HG02938 (cell line): ENCODE data around the gene GPRC5C.

Experiments
- ATAC-seq: cut with Tn5 transposase; IDR thresholded peaks from one replicate; pipeline ENCODE4 v1.9.1; 2021; ENCODE audit warnings: mild to moderate bottlenecking, moderate library complexity; ENCODE audit not compliant: unreplicated experiment

GPRC5C gene

DNA sequence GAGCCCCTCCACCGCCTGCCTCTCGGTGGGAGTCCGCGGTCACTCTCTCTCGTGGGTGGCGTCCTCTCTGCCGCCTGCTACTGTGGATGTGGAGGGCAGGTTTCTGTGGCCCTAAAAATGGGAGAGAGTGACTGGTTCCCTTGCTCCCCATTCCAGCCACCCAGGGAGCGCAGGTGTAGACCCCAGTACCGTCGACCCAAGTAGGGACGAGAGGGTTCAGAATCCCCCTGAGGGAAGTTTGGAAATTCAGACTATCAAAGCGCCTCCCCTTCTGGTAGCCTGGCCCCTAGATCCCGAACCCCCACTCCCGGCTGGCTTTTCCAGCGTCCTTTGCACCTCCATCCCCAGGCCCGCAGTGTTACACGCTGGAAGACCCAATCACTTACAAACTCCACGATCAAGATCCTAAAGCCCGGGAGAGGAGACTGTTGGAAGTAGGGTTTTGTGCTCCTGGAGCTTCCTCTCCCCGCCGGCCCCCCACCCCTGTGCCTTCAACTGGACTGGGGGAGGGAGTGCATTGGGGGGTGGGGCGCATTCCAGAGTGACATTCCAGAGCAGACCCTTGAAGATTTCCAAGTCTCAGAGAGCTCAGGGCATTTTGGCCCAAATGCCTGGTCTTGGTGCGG, 991 bp downstream of the GPRC5C start:
- ATAC-seq = no peak

DNA sequence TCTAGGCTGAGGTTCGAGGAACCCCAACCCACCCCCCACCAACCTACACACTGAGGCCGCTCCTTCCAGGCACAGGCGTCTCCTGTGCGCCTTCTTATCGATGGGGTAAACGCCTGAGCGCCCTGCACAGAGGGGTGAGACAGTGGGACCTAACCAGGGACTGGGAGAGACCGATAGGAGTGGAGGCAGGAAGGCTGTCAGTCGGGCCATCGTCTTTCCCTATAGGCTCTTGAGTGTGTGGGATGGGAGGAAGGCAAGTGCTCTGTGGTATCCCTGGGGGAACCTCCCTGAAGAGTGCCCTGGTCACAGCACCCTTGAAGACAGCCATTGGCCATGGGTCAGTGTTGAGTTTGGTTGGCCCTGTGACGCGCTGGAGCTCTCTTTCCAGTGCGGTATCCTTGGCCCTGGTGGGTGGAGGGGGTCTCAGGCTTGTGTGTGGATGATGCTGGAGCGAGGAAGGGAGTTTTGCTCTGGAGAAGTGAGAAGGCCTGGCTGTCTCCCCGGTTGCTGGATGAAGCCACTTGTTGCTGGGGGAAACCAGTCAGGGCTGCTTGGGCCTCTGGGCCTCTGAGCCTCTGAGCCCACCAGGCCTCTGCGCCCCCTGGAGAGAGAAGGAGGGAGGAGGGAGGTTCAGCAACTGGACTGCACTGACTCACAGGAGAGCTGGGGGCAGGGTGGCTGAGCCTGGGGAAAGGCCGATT, 1.7 kb downstream of the GPRC5C start:
- ATAC-seq = no peak

DNA sequence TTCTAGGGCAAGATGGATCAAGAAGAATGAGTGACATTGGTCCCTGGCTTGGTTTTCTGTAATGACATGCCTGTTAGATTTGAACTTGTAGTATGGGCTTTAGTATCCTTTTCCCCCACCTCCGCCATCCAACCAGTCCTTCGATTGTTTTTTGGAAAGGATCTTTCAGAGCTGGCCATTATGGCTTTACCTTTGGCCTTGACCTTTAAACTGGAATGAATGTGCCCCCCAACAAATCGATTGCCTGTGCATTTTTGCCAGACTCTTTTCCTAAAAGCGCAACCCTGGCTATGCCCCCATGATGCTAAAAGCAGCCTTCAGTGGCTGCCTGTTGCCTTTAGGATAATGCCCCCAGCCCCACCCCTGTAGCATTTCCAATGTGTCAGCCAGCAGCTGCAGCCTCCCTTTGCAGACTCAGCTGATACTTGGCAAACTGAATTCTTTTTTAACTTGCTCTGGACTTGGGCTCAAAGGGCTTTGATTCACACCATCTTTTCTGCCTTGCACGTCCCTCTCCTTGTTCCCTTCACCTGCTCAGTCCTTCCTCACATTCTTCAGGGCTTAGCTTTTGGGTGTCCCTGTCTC, 4.0 kb downstream of the GPRC5C start:
- no peak for ATAC-seq

DNA sequence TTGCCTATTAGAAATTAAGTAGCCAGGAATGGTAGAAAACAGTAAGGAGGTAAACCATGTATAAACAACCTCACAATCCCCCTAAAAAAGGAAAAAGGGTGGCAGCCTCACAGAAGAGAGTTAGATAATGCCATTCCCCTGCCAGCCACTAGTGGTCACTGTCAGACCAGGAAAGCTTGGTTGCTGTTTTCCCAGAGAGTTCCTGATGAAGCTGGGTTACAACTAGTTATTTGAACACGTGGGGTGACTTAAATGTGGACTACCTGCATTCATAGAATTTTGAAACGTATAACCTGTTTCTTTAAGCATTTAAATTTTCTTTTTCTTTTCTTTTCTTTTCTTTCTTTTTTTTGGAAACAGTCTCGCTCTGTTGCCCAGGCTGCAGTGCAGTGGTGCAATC, 5.8 kb downstream of the GPRC5C start:
- ATAC-seq = no peak

DNA sequence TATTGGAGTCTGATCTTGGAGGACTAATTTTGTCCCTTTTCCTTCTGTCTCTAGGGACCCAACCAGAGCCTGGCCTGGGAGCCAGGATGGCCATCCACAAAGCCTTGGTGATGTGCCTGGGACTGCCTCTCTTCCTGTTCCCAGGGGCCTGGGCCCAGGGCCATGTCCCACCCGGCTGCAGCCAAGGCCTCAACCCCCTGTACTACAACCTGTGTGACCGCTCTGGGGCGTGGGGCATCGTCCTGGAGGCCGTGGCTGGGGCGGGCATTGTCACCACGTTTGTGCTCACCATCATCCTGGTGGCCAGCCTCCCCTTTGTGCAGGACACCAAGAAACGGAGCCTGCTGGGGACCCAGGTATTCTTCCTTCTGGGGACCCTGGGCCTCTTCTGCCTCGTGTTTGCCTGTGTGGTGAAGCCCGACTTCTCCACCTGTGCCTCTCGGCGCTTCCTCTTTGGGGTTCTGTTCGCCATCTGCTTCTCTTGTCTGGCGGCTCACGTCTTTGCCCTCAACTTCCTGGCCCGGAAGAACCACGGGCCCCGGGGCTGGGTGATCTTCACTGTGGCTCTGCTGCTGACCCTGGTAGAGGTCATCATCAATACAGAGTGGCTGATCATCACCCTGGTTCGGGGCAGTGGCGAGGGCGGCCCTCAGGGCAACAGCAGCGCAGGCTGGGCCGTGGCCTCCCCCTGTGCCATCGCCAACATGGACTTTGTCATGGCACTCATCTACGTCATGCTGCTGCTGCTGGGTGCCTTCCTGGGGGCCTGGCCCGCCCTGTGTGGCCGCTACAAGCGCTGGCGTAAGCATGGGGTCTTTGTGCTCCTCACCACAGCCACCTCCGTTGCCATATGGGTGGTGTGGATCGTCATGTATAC, 8.0 kb downstream of the GPRC5C start:
- no peak for ATAC-seq

DNA sequence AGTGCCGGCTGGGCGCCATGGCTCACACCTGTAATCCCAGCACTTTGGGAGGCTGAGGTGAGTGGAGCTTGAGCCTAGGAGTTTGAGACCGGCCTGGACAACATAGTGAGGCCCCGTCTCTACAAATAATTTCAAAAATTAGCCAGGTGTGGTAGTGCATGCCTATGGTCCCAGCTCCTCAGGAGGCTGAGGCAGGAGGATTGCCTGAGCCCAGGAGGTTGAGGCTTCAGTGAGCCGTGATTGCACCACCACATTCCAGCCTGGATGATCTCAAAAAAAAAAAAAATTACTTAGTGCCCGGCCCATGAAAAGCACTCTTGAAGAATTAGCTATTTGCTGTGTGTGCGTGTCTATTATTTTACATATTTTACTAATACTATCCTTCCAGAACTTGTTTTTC, 9.6 kb downstream of the GPRC5C start:
- no peak for ATAC-seq

DNA sequence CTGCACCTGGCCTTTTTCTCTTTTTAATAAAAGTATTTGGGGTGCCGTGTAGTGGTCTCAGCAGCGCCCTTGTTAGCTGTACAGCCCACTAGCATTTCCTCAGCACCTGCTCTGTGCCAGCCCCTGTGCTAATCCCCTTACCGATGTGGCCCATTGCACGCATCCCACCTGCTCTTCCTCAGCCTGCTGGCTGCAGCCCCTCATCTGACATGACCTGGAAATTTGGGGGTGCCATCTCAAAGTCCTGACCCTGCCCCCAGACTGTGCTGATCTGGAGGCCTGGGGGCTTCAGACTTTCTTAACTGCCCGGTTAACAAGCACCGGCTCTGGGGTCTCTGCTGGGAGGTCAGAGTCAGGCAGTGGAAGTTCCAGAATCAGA, 10.4 kb downstream of the GPRC5C start:
- ATAC-seq = peak; percentile 14

DNA sequence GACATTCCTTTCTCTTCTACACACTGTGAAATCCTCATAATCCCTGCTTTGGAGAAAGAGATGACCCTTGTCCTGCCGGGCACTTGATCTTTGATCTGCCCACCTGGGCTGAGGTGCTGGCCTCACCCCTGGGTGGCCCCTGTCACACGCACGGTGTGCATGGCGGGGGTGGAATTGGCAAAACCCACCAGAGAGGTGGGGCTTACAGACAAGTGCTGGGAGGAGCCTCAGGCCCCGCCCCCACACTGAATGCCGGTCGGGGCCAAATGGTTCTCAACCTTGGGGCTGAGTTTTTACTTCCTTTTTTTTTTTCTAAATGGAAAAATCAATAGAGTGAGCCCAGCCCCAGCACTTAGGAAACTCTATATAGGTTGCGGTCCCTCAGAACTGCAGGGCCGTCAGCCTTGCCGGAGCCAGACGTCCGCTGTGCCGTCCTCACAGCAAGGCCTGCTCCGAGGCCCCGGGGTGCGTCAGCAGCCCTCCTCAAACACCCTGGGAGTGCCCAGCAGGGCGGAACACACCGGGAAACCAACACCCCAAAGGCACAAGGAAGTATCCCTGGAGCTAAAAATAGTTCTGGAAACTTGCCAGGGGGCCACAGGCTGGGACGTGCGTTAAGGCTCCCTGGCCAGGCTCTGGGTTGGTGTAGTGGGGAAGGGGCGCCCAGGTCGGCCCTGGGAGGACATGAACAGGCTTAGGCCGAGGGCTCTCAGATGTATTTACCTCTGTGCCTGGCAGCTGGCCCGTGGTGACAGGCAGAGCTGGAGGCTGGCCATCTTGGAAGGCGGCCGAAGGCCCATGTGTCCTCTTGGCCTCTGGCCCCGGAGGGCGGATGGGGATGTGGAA, 11.0 kb downstream of the GPRC5C start:
- ATAC-seq = peak; percentile 56

DNA sequence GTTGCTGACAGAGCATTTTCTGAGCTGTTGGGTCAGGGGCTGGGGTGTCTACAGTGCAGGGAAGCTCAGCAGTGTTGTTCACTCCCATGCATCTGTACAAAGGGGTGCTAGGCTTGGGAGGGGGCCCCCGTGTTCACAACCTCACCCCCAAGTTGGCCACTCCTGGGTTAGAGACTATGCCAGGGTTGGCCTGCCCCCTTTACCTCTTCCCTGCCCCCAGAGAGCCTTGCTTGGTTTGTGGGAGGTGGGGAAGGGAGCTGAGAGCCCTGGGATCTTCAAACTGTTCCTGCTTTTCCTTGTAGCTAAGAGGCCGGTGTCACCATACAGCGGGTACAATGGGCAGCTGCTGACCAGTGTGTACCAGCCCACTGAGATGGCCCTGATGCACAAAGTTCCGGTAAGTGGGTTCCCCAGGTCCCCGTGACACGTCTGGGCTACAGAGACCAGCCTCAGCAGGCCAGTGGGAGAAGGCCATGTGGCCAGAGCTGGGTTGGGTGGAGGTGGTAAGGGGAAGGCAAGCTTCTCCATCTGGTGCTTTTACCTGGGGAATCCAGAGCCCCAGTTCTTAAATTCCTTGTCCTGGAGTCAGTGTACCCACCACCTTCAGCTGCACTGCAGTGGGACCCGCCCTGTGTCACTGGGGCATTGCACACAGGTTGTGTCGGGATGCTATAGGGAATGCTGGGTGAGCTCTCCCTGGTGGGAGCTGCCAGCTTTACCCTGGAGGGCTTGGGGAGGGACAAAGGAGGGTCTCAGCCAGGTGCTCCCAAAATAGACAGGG, 11.8 kb downstream of the GPRC5C start:
- no peak for ATAC-seq

DNA sequence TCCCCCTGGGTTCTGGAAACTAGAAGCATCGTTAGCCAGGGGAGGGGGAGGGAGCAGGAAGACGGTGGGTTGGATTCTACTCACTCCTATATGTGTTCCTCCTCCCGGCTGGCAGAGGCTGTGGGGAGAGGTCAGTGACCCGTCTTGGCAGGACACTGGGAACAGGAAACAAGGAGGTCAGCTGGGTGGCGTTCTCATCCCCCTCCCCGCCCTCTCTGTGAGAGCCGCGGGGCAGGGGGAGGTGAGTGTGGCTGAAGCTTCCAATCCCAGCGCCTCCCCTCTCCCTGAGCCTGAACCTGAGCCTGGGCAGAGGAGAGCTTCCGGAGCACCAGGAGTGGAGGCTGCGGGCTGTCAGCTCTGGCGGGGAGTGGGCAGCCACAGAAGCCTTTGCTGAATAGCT, 12.5 kb downstream of the GPRC5C start:
- ATAC-seq = no peak

DNA sequence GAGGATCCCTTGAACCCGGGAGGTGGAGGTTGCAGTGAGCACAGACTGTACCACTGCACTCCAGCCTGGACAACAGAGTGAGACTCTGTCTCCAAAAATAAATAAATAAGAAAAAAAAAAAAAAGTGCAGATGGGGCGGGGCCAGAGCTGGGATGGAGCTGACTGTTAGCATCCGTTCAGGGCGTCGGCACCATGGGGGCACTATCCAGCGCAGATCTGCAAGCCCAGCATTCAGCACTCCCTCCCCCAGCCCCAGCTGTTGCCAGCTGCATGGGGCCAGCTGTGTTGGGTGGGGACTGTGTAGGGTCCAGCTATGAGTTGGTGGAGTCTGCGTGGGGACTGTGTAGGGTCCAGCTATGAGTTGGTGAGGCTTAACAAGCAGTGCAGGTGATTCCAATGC, 13.3 kb downstream of the GPRC5C start:
- ATAC-seq = no peak

DNA sequence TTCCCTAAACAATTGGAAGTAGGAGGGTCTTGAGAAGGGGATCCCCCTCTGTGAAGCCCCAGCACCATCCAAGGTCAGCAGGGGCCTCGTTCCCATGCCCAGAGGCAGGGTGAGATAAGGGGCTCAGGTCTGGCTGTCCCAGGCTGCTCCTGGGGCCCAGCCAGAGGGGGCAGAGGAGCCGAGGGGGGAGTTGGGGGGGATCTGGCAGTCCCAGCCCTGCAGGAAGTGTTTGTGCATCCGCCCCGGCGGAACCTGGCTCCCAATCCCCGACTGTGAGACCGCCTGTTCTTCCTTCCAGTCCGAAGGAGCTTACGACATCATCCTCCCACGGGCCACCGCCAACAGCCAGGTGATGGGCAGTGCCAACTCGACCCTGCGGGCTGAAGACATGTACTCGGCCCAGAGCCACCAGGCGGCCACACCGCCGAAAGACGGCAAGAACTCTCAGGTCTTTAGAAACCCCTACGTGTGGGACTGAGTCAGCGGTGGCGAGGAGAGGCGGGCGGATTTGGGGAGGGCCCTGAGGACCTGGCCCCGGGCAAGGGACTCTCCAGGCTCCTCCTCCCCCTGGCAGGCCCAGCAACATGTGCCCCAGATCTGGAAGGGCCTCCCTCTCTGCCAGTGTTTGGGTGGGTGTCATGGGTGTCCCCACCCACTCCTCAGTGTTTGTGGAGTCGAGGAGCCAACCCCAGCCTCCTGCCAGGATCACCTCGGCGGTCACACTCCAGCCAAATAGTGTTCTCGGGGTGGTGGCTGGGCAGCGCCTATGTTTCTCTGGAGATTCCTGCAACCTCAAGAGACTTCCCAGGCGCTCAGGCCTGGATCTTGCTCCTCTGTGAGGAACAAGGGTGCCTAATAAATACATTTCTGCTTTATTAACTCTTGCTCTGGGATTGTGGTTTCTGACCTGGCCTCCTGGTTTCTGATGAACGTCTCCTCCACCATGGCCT, 14.9 kb downstream of the GPRC5C start:
- no peak for ATAC-seq

DNA sequence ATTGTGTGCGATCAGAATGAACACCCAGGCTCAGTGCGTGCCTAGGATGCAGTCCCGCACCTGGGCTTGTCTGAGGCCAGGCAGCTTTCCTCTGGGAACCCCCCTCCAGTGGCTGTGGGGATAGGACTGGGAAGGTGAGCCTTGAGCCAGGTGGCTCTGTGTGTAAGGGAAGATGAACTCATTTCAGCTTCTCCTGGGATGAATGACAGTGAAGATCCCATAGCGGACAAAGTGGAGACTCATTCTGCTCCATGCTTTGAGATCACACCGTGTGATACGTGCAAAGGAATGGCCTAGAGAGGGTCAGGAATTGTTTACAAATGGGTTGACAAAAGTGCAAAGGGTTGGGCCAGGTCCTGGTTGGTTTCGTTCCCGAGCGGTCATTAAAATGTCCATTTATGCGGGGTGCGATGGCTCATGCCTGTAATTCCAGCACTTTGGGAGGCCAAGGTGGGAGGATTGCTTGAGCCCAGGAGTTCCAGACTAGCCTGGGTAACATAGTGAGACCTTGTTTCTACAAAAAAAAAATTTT, 15.8 kb downstream of the GPRC5C start:
- no peak for ATAC-seq

DNA sequence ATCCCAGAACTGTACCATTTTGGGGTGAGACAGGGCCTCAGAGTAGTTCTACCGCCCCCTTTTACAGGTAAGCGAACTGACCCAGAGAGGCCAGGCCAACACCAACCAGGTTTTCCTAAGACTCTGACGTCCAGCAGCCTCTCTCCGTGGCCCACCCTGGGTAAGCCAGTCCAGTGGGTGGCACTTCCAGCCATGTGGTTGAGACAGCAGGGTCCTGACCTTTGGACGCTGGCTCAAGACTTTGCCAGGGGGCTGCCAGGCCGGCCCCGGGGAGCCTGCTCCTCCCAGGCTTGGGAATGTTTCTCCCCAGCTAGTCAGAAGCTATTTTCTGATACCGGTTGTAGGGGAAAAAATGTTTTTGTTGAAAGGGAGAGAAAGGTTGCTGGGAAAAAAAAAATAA, 16.9 kb downstream of the GPRC5C start:
- no peak for ATAC-seq

DNA sequence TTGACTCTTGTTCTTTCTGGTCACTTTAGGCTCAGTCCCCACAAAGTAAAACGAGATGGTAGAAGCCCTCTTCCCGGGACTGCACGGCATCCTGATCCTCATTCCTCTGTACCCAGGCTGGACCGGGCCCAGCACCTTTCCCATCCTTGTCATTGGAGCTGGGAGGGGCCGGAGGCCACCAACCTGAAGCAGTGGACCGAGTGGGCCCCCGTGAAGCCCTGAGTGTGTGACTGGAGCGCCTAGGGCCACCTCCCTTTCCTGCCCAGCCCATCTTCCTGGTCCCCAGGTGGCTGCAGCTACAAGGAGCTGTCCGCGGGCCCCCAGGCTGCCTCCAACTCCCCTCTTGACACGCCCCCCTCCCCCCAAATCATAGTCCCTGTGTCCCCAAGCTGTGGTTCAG, 17.4 kb downstream of the GPRC5C start:
- no peak for ATAC-seq

DNA sequence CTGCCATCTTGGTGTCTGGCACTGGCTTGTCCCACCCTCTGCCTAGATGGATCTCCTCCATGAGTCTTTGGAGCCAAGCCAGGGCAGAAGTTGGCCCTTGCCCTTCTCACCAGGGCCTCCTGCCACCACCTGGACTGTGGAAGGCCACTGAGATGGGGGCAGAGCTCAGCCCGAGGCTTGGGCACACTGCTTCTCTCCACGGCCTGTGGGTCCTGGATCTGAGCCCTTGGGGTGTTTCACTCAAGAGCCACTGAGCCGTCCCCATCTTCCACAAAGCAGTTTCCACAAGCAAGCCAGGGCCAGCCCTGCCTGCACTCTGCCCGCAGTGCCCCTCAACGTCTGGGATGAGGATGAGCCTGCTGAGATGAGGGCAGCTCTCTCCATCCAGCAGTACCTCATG, 17.9 kb downstream of the GPRC5C start:
- ATAC-seq = no peak

DNA sequence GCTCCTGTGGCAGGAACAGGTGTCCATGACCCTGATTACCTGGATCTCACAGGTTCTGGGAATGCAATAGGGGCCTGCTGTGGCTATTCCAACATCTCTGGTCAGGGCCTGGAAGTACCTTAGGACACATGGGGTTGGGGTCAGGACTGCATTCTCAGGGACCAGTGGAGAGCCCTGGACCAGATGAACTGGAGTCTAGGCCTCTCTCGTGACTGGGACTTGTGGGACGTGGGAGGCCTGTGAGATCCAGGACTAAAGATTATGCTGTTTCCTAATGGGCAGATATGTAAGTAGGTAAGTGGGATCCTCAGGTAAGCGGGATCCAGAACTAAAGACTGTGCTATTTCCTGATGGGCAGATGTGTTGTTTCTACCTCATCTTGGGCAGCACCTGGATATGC, 18.3 kb downstream of the GPRC5C start:
- no peak for ATAC-seq

DNA sequence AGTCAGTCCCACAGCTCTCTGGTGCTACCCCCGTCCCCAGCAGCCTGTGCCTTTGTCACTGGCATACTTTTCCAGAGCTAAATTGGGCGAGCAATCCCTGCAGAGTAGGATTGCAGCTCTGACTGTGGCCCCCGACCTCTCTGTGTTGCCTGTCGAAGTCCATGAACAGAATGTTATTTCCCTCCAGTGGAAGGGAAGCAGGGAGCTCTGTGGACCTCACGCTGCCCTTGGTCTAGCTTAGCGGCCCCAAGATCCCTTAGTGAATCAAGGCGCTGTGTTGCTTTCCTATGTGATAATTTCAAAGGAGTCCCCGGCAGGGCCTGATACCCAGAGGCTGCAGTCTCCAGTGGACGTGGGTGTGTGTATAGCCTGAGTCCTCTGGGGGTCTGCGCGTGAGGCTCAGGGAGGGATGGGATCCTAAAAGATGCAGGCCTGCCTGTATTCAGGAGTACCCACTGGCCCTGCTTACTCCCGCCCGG, 19.1 kb downstream of the GPRC5C start:
- no peak for ATAC-seq
